ENCODE data around the gene KCTD16. TPM values are rescaled to one million over a fixed set of nuclear protein-coding genes. Genes with fewer than 3 reads are reported as not detected.

Gene KCTD16
- total and polyA plus RNA-seq, 2 experiments from 2014 or later: 0.02 to 0.76 TPM

- no peaks in the 10 kb centered on the region for H3F3A ChIP-seq (replicated peaks; ENCODE audit: low read depth)
These were observed 104.7 kb downstream of the KCTD16 start for GRCh38 chr5:144275329-144275728.

More at GRCh38 chr5:144275329-144275728, 104.7 kb downstream of the KCTD16 start:
- no peak overlapping the region for H3K27ac ChIP-seq (ENCODE audit: low read depth)
- no peak overlapping the region for H2AFZ ChIP-seq
- Mint-ChIP-seq H3K4me3 (no peak overlapping the region), H3K27ac (no peak overlapping the region), H3K4me1 (peaks cover 13% of the 10 kb centered on the region; the same call in 2 of the 3 replicates), H3K36me3 (ENCODE audit: low read depth) (no peaks in the 10 kb centered on the region; the same call in 2 of the 3 replicates), H3K9me3 (peaks cover 8% of the 10 kb centered on the region; the same call in 1 of the 3 replicates), H3K27me3 (ENCODE audit: insufficient read depth, low read depth, poor library complexity) (no peaks in the 10 kb centered on the region)
- peaks cover 9% of the 10 kb centered on the region for H3K4me1 ChIP-seq (ENCODE audit: insufficient read depth)
- no peaks in the 10 kb centered on the region for H3K36me3 ChIP-seq (ENCODE audit: insufficient read depth)
- H3K9me2 ChIP-seq (ENCODE audit: insufficient read depth): peaks cover 9% of the 10 kb centered on the region; the same call in 1 of the 2 replicates
- no peak overlapping the region for H3K4me3 ChIP-seq
- TF ChIP-seq EZH2 (IDR thresholded peaks at IDR 0.05; ENCODE audit: low read depth, unreplicated experiment) (no peak), STAT1 (IDR thresholded peaks at IDR 0.05; ENCODE audit: unreplicated experiment) (no peak), CTCF (conservative IDR thresholded peaks at IDR 0.05; ENCODE audit: low read depth in 2 of 2) (no peak), POLR2AphosphoS5 (IDR thresholded peaks at IDR 0.05; ENCODE audit: low read depth) (no peak), ETS1 (IDR thresholded peaks at IDR 0.05) (no peak), NANOG (IDR thresholded peaks at IDR 0.05; ENCODE audit: borderline replicate concordance) (no peak), ZNF462 (CRISPR knock-in tag; IDR thresholded peaks at IDR 0.05) (no peak), EZH2phosphoT487 (IDR thresholded peaks at IDR 0.05; ENCODE audit: unreplicated experiment) (no peak), REST (IDR thresholded peaks at IDR 0.05; ENCODE audit: unreplicated experiment) (no peak)
- peak; percentile 19 for DNase-seq (ENCODE audit: low spot score)
- H3K4me2 ChIP-seq: no peak overlapping the region
- H3K79me2 ChIP-seq (replicated peaks; ENCODE audit: insufficient read depth): no peaks in the 10 kb centered on the region
- H3K27me3 ChIP-seq (ENCODE audit: insufficient read depth): no peaks in the 10 kb centered on the region
- no peaks in the 10 kb centered on the region for H4K20me1 ChIP-seq (replicated peaks; ENCODE audit: insufficient read depth)
- ATAC-seq: peak; percentile 28; the same call in 1 of the 3 replicates
